NCI-H1417 treated with DMSO at 0.1 percent for 48 hours (cell line): ENCODE measurements around the gene FBXO34.
A peak's percentile ranks its signal among the peaks of the same experiment; 100 is the strongest.

Source experiments
- DNase-seq: peaks from one replicate; lab custom pipeline; 2025; lab: John Stamatoyannopoulos, UW

FBXO34 gene

DNA sequence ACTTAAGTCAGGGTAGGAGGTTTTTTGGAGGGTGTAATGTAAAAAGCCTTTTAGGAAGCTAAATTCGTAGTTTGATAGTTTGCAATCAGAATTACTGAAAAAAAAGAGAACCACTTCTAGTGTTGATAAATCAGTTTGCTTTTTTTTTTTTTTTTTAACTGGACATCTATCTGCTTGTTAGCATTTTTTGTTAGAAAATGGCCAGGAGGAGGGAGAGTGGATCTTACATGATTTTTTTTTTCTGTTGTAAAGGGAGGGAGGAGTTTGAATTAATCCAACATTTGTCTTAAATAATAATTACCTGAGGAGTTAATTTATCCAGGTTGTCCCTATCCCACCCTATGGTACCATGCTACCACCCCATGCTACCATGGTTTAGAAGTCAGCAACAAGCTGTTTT, 1.2 kb downstream of the FBXO34 start:
- DNase-seq = no peak

DNA sequence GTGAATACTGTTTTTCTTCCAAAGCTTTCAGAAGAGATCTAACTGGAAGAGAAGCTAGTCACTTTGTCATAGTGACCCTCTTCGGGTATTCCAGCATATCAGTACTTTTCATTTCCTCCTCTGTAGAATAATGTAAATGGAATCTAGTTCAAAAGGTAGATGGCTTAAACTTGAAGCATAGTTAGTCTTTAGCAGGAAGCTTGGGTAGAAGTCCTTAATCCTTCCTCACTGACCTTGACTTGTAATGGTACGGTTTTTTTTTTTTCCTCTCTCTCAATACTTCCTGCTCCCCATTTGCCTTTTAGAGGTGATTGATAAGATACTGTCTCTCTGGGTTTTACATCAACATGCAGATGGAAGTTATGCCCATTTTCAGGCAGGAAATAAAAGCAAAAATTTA, 1.7 kb downstream of the FBXO34 start:
- DNase-seq = no peak

DNA sequence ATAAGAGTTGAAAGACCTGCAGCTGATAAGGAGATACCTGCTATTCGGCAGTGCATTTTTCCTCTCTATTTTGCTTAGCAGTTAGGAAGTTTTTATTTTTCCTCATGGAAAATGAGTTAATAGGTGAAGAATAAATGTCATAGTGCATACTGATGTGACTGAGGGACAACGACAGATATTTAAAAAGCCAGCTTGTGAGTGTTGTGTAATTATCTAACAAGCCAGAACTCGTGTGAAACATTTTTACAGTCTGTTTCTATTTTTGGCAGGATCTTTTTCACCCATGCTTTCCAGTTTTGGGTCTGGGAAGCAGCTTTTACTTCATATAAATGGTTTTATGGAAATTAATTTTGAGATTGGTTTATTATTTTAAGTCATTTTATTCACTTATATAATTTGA, 2.9 kb downstream of the FBXO34 start:
- no peak for DNase-seq

DNA sequence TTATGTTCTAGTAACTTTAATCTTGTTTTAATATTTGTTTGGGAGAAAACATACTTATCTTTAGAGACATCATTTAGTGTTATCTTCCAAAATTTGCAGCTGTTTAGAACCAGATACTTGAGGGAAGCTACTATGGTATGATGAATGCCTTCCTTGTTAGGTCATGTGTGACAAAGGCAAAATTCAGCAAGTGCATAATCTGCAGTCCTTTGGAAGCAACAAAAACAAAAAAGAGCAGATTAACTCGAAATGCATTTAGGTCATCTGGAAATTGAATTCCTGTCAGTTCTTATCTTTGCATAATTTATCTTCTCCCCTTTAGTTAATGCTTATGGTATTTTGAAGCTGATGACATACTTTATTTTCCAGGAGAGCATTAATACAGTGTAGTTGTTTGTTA, 3.5 kb downstream of the FBXO34 start:
- DNase-seq = no peak

DNA sequence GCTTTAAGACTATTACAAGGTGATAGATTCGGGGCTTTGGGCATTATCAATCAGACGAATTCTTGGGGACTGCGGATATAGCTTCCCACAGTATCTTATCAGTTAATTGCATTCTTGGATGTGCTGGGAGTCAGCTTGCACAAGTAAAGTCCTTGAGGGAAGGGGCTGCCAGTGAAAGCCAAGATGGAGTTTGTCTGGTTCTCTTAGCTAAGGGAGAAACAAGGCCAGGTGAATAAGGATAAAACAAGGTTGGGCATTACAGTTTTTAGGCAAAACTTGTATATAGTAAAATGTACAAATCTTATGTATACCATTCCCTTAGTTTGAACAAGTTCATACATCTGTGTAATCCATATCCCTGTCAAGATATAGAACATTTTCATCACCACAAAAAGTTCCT, 5.5 kb downstream of the FBXO34 start:
- DNase-seq = no peak

DNA sequence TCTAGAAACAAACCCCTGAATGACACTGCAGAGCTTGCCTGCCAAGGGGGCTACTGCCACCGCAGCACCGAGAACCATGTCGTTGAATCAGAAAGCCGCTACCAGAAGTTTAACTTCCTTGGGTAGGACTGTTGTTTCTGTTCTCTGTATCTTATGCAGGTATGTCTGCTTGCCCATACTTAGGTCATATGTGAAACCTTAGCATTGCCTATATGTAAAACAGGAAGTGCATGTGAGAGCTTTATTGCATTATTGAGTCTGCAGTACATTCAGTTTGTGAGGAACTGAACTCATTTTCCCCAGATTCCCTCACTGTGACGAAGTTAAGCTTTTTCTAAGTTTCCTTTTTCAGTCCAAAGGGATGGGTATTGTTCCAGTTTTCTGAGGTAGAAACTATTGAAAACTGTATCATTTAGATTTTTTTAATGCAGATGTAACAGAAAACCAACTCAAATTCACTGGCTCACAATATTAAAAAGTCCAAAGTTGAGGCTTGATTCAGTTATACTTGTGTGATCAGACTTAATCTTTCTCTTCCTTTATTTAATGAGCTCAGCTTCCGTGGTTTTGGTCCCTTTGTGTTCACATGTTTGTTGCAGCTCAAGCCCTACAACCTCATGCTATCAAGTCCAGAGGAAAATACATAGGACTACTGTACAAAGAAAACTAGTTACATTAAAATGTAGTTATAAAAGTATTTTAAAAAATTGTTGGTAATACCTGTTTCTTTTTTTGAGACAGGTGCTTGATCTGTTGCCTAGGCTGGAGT, 6.9 kb downstream of the FBXO34 start:
- no peak for DNase-seq

DNA sequence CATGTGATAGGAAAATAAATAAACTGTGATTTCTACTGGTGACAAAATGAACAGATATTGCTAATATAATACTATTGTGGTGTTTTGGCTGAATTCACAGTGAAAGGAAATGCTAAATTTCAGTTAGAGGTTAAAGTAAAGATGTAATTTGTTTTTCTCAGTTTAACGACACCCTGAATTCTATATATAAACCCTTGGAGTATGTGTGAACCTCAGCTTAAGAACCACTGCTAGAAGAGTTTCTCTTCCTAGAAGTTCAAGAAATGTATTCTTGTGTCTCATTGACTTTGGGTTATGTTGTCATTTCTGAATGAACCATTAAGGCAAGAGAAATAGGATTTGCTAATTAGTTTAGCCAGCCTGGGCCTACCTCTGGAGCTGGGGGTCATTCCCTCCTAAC, 8.2 kb downstream of the FBXO34 start:
- no peak for DNase-seq

DNA sequence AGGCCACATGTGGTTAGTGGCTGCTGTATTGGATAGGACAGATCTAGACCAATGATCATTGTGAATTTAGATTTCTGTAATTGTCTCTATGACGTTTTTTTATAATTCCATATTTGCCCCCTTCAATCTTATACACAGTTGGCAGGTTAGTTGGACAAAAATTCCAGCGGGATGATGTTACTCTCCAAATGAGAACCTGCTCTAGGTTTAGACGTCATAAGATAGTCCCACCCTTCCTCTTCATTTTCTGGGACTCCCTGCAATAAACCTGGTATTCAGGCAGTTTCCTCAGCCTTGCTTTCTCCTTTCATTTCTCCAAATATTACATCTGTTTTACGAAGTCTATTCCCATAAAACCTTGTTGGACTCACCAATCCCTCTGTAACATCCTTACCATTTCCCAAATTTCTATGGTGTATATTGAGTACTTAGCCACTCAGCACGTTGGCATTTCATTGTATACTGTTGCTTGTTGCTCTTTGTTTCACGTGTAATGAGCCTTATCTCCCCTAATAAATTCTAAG, 10.2 kb downstream of the FBXO34 start:
- no peak for DNase-seq

DNA sequence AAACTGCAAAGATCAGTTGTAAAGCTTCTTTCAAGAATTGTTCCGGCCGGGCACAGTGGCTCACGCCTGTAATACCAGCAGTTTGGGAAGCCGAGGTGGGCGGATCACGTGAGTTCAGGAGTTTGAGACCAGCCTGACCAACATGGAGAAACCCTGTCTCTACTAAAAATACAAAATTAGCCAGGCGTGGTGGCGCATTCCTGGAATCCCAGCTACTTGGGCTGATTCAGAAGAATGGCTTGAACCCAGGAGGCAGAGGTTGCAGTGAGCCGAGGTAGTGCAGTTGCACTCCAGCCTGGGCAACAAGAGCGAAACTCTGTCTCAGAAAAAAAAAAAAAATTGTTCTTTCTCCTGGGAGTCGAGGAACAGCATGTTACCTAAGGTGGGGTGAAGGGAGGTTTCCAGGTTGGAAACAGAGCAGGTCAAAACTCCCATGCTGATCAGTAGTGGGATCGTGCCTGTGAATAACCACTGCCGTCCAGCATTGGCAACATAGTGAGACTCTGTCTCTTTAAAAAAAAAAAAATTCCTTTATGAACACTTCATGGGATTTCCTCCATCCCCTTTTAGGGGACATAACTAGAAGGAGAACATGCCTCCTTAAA, 13.9 kb downstream of the FBXO34 start:
- no peak for DNase-seq

DNA sequence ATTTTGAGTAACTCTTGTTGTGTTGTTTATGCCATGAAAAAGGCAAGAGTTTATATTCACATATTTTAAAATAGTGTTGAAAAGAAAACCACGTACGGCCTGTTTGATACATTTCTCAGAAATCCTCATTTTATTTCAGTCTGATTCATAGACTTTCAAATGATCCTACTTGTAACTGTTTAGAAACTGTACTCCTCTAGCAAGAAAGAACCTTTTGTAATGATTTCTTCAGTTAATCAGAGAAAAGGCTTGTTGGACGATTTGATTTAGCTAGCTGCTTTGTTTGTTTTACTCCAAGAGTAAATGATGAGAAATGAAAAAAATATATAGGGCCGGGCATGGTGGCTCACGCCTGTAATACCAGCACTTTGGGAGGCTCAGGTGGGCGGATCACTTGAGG, 17.2 kb downstream of the FBXO34 start:
- no peak for DNase-seq

DNA sequence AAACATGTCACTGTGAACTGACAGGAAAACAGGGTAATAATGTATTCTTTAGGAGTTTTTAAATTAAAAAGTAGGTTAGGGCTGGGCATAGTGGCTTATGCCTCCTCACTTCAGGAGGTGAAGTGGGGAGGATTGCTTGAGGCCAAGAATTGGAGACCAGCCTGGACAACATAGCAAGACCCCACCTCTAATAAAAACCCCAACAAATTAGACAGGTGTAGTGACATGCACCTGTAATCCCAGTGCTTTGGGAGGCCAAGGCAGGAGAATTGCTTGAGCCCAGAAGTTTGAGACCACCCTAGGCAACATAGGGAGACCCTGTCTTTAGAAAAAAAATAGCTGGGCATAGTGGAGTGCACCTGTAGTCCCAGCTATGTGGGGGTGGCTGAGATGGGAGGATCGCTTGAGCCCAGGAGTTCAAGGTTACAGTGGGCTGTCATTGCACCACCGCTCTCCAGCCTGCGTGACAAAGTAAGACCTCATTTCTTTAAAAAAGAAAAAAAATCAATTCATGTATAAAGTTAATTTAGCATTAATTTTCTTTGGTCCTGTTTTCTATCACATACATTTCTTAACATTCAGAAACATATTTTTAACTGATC, 20.4 kb downstream of the FBXO34 start:
- DNase-seq = no peak

DNA sequence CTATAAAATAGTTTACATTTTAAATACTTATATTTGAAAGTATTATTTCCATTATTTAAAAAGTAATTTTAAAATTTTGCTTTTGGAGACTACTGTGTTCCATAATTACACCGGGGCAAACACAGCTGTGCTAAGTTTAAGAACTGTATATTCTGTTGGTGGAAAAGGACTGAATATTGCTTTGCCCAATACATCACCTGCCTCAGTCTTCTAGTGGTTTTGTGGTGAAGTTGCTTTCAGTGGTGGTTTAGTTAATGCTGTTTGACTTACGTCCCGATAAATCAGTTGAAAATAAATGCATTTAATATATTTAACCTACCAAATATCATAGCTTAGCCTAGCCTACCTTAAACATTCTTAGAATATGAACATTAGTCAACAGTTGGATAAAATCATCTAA, 23.4 kb downstream of the FBXO34 start:
- DNase-seq = no peak

DNA sequence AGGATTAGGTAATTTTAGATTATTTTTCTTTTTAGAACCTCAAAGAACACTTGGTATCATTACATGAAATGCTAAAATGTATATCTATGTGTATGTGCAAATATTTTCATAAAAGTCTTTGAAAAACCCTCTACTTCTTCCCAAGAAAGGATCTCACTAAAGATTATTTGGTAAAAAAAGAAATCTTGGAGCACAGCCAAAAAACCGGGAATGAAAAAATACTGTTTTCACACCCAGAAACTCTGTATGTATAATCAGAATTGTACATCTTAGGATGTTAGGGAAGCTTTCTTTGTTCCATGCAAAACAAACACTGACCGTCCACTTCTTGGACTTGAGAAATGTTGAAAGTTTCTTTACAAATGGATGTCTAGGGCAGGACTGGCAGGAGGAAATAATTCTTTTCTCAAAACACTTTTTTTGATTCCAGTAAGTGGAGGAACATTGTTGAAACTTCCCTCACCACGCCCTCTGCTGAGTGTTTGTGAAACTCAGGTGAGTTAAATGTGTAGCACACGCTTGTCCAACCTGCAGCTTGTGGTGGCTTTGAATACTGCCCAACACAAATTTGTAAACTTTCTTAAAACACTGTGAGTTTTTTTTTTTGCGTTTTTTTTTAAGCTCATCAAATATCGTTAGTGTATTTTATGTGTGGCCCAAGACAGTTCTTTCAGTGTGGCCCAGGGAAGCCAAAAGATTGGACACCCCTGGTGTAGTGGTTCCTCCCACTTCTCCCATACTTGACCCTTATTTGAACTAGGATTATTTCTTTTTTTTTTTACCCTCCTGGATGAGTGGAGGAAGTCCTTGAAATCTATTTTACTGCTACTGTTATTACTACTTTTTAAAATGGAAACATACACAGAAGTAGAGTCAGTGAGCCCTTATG, 26.6 kb downstream of the FBXO34 start:
- no peak for DNase-seq

DNA sequence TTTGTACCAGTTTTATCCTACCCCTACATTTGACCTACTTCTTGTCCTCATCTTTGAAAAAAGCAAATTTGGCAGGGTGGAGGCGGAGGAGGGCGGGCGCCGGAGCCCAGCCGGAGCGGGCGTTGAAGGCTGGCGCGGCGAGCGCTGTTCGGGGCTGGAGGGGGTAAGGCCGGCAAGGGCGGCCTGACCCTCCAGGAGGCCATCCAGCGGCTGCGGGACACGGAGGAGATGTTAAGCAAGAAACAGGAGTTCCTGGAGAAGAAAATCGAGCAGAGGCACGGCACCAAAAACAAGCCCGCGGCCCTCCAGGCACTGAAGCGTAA, 27.2 kb downstream of the FBXO34 start:
- no peak for DNase-seq

DNA sequence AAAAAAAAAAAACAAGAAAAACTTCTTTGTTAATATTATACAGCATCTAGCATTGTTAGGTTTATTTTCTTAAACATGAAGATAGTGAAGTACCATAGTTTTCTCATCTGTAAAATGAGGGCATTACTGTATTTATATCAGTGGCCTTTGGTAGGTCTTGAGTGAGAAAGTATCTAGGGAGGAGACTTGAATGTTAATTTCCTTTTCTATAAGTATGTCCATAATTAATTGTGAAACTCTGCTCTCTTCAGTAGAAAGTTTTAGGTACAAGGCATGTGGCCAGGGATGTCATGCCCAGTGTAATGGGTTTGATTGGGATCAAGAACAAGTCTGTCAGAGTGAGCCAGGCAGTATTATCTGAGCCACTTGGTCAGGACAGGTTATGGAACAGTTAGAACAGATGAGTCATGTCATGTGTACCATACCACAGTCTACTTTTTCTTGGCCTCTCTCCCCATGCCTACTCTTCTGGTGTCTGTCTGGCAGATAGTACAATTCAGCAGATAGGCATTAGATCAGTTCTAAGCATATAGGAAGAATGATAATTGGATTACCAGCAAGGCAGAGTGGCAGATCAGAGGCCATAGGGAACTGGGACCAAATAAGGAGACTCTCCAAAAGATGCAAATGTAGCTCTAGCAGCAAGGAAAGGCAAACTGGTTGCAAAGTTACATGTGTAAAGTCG, 30.4 kb downstream of the FBXO34 start:
- DNase-seq = no peak

DNA sequence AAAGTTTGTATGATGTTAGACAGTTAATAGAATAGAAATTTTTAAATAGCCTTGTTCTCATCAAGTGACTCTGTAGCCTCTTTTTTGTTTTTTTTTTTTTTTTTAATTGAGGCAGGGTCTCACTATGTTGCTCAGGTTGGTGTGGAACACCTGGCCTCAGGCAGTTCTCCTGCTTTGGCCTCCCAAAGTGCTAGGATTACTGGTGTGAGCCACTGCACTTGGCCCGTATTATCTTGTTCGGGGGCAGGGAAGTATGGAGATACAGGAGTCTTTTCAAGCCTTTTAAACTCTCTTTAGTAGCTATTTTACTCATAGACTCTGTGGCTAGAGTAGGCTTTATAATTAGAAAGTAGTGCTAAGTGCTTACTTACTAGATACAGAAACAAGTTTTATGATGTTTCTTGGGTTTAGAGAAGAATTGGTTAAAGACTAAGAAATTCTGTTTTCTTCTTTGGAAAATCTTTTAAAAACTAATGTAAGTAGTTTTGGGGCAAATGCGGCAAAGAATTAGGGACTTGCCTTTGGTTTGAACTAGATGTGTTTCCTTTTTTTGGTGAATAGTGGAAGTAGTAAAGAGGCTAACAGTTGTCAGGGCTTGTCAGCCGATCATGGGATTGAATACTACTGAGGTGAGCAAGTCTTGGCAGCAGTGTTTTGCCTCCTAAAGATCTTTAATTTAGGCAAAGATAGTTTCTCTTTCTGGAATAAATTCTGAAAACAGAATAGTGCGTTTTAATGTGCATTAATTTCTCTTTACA, 31.3 kb downstream of the FBXO34 start:
- no peak for DNase-seq

DNA sequence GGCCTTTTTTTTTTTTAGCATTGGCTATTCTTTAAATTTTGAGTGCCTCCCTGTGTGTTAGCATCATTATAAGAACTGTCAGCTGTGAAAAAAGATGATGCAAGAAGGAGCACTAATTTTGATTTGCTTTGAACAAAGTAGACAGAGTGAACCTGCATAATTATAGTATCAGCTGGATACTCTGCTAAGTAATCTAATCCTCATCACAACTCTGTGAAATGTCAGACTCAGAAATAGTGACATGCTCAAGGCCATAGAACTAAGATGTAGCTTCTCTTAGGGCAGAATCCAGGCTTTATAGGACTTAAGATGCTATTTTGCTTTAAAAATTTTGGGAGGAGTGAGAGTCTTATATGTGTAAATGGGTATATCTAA, 31.9 kb downstream of the FBXO34 start:
- peak; percentile 16 for DNase-seq

DNA sequence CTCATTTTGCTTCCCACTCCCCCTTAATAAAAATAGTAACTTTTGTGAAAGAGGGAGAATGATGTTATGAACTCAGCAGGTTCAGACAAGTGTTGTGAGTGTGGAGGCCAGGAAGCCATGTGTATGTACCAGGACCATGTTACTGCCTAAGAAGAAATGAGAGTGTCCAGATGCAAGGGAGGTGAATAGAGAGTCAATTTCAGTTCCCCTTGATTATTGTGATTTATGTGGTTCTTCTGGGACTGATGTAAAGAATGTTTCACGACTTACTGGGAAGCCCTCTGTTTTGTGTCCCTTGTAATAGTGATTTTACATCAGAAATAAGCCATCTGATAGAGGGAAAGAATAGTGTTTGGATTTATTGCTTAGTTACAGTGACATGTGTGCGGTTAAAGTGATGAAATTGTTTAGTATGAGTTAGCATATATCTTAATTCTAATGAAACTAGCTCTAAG, 32.5 kb downstream of the FBXO34 start:
- DNase-seq = no peak

DNA sequence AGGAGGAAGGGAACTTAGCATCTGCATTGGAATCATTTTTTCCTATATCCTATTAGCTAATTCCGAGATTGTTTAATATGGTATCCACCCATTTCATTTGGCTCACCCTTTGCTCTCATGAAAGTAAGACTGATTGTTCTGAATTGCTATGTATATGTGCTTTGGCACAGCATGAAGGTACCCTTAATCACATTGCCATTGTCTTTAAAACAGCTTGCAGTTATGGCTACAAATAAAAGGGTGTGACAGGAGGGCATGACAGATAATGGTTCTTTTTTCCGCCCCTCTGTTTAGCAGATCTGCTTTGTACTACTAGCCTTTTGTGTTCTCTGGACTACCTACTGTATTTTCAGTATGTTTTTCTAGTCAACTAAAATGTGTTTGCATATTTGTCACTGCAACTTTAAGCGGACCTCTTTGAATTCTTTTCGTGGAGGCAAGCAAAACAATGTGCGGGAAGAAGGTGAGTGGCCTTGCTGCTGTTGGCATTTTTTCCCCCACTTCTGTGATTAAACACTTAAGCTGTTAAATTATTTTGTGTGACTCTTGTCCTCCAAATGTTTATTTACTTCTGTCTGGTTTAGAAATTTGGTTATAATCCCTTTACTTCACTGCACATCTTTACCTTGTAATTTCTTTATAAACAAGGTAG, 35.8 kb downstream of the FBXO34 start:
- peak; percentile 81 for DNase-seq

DNA sequence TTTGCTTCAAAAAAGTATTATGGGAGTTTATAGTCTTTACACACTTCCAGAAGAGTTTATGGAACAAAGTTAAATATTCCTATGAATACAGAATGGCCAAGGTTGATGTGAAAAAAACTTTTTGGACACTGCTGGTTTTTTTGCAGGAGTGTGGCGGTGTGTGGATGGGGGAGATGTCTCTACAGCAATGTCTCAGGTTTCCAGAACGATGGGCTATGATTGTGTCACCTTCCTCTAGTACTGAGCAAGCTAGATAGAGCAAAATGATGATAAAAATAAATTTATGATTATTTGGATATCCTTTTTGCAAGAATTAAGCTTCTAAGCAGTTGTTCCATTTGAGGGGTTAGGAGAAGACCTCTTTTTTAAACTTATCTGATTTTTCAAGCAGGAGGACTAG, 37.9 kb downstream of the FBXO34 start:
- no peak for DNase-seq
